HTR-8/SVneo (cell line): ENCODE measurements around the gene ZNF586.
"Not testable (repeated sequence)": the region's sequence is repeated elsewhere in the genome, so short reads cannot be mapped to it uniquely, and the experiment has no call there.

Source experiments
- DNase-seq: peaks from one replicate; pipeline ENCODE4 v3.0.0; 2011; ENCODE audit warnings: low spot score, mixed read lengths; ENCODE audit not compliant: insufficient read length
- FAIRE-seq: peaks from 2 replicates; lab custom pipeline; 2011; peaks lifted over from hg19 to GRCh38; lab: Jason Lieb, UNC

Gene ZNF586

GRCh38 chr19:57819475-57820148 is 50.1 kb downstream of the ZNF586 start:
- peak; percentile 97 for DNase-seq
- FAIRE-seq = no peak

DNA sequence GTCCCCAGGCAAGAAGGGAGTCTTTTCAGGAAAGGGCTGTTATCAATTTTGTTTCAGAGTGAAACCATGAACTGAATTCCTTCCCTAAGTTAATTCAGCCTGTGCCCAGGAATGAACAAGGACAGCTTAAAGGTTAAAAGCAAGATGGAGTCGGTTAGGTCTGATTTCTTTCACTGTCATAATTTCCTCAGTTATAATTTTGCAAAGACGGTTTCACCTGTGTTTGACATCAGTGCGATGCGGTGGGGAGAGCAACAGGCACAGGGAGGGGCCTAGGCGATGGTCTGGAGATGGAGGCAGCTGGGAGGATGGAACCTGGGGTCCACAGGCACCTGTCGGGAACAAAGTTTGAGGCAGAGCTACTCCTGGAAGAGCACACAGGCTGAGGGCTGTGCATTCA is 51.1 kb downstream of the ZNF586 start:
- FAIRE-seq (no peak), DNase-seq (no peak)

DNA sequence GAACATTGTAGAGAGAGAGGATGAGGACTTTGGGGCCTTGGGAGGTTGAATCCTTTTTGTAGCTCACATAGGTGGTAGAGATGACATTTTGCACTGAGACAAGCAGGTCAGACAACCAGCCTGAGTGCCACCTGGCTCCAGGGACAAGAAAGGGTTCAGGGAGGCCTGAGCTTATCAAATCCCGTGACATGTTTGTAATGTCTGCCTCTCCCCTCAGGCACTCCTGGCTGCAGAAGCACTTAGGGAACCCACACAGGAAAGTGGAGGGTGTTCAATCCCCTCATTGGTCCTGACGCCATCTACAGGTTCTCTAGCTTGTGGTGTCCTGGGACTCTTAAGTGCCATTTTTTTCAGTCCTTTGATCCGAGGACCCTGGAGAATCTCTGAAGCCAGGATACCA is 51.6 kb downstream of the ZNF586 start:
- FAIRE-seq, DNase-seq: not testable (repeated sequence)

DNA sequence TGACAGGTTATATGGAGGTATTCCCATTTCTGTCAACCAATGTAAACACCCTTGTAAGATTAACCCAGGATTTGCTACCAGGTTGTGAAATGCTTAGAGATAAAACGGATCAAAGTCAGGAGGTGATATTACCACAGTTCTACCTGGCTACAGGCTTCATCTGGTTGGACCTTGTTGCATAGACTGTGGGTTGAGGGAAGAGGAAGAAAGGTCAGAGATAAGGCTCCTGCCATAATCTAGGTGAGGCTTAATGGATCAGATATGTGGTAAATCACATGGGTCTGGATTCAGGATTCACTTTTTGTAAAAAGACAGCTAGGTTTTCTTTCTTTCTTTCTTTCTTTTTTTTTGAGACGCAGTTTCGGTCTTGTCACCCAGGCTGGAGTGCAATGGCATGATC is 52.0 kb downstream of the ZNF586 start:
- not testable (repeated sequence) for DNase-seq, FAIRE-seq

- not testable (repeated sequence) for DNase-seq, FAIRE-seq
These were observed 53.7 kb downstream of the ZNF586 start for GRCh38 chr19:57823155-57823554.

DNA sequence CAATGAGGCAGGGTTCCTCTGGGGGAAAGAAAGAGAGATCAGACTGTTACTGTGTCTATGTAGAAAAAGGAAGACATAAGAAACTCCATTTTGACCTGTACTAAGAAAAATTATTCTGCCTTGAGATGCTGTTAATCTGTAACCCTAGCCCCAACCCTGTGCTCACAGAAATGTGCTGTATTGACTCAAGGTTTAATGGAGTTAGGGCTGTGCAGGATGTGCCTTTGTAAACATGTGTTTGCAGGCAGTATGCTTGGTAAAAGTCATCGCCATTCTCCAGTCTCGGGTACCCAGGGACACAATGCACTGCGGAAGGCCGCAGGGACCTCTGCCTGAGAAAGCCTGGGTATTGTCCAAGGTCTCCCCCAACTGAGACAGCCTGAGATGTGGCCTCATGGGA is 54.1 kb downstream of the ZNF586 start:
- FAIRE-seq = not testable (repeated sequence)

DNA sequence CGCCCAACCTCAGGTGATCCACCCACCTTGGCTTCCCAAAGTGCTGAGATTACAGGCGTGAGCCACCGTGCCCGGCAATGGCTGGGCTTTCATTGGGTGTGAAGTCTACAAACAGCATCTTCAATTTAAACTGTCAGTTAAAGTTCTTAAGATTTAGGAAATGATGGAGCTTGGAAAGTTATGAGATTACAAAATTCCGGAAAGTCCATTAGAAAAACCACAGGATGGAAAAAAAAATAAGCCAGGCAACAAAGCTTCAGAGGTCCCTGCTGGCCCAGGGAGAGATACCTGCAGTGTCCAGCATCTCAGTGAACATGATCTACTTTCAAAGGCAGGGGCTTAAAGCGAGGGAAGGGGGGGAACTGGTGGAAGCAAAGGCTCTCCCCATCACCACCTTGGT is 56.0 kb downstream of the ZNF586 start:
- no peak for FAIRE-seq
- DNase-seq = no peak

More for the DNA sequence above, 54.1 kb downstream of the ZNF586 start:
- not testable (repeated sequence) for DNase-seq

DNA sequence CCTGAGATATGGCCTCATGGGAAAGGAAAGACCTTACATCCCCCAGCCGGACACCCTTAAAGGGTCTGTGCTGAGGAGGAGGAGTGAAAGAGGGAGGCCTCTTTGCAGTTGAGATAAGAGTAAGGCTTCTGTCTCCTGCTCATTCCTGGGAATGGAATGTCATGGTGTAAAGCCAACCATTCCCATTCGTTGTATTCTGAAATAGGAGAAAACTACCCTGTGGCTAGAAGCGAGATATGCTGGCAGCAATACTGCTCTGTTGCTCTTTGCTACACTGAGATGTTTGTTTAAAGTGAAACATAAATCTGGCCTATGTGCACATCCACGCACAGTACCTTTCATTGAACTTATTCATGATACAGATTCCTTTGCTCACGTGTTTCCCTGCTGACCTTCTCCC is 59.8 kb downstream of the ZNF586 start:
- no peak for FAIRE-seq

GRCh38 chr19:57830071-57830602 is 60.7 kb downstream of the ZNF586 start, which contains the start of gene ZNF587B:
Gene ZNF587B (plus strand): TSS chr19:57830299. CDS start chr19:57830529, 230 bp downstream.
- DNase-seq = peak; percentile 41
- no peak for FAIRE-seq

More for the DNA sequence above, 59.8 kb downstream of the ZNF586 start:
- no peak for DNase-seq
